ENCODE data around the gene FER.

DNA sequence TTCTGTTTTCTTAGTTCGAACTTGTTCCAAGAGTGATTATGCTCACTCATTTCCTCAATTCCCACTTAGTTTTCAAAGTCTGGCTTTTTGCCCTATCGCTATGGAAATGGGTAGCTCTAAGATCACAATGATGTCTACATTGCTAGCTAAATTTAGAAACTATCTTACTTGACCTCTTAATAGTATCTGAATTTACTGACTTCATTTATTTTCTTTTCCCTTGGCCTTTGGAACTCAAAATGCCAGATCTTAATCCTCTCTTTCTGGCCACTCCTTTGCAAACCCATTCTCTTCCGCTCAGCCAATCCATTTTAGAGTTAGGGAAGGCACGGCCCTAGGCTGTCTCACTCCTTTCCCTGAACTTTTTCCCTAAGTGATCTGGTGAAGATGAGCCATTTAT, 137.0 kb downstream of the FER start:
- TF ChIP-seq EZH2 (IDR thresholded peaks at IDR 0.05; ENCODE audit: borderline replicate concordance, low read depth, low read length, poor library complexity, severe bottlenecking): no peak
- TF ChIP-seq, protein P1, sequence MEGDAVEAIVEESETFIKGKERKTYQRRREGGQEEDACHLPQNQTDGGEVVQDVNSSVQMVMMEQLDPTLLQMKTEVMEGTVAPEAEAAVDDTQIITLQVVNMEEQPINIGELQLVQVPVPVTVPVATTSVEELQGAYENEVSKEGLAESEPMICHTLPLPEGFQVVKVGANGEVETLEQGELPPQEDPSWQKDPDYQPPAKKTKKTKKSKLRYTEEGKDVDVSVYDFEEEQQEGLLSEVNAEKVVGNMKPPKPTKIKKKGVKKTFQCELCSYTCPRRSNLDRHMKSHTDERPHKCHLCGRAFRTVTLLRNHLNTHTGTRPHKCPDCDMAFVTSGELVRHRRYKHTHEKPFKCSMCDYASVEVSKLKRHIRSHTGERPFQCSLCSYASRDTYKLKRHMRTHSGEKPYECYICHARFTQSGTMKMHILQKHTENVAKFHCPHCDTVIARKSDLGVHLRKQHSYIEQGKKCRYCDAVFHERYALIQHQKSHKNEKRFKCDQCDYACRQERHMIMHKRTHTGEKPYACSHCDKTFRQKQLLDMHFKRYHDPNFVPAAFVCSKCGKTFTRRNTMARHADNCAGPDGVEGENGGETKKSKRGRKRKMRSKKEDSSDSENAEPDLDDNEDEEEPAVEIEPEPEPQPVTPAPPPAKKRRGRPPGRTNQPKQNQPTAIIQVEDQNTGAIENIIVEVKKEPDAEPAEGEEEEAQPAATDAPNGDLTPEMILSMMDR (conservative IDR thresholded peaks at IDR 0.05; ENCODE audit: low read depth, low read length): no peak

Data from A673 (cell line).